ENCODE data around the gene APMAP.
A peak's percentile ranks its signal among the peaks of the same experiment; 100 is the strongest.

The APMAP gene

GRCh38 chr20:24964506-24964840 lies 28.1 kb downstream of the APMAP start:
- DNase-seq, result peak; percentile 99

DNA sequence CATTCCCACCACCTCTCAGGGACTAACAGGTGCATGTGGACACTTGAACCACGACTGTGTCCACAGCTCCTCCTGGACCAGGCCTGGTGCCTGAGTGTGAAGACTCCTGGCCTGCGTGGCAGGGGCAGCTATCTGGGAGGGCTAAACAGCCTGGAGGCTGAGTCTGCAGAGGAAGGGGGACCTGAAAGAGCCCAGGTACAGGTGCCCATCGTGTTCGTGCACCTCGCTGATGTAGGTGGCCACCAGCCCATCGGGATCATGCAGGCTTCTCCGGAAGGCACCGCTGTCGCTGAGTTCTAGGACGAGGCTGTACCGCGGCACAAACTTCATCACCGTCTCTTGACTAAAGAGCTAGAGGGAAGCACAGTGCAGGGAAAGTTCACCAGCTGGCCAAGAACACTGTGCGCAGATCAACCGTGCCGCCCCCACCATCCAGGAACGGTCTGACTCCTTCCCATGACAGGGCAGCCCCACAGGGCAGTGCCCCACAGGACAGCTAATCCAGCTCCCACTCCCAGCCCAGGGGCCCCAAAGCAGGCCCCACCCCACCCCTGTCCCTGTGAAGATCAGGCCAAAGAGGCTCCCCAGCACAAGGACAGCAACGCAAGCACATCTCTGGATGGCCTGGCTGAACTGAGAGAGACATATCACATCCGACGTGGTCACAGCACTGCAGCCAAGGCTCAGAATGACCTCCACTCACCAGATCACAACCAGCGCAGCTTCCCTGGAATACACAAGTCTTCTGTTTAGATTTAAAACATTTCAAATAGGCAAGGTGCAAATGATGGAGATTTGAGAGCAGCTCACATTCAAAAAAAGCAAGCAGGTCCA lies 28.7 kb downstream of the APMAP start:
- DNase-seq, result no peak

DNA sequence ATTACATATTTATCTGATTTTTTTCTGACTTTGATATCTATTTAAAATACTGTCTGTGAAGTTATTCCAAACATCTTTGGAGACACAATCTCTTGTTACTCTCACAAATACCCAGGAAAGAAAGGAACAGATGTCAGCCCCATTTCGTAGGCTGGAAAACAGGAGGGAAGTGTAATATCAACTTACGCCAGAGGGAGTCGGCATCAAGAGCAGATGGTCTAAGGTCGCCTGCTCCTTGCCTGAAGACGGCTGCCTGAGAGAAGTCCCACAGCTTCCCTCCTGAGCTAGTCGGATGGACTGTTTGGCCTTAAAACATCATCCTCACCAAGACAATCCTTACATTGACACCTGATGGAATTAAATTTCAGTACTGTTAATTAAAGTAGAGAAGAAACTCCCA lies 30.0 kb downstream of the APMAP start:
- peak; percentile 77 for DNase-seq

DNA sequence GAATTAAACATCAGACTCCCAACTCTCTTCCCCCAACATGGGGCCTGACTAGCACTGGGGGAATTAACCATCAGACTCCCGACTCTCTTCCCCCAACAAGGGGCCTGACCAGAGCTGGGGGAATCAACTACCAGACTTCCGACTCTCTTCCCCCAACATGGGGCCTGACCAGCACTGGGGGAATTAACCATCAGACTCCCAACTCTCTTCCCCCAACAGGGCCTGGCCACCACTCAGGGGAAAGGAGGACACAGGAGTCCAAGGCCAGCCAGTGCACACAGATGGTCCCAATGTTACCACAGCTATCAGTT lies 30.4 kb downstream of the APMAP start:
- DNase-seq, result no peak

GRCh38 chr20:24961384-24962181 lies 31.0 kb downstream of the APMAP start:
- DNase-seq, result no peak

DNA sequence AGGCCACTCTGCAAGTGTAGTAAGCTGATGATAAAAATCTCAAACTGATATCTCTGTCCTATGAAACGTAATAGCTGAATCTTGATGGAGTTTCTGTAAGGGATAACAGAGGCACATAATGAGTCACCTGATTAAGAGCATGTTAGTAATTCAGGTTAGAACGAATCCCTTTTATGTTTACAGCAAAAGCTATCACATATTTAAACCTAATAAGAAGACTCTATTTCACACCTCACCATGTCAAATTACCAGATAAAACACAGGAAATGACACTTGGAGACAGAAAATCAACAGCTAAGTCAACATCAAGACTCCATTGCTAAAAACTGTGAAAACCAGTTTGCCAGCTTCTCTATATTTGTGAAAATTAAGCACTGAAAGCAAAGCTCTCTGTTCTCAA lies 31.7 kb downstream of the APMAP start:
- DNase-seq, result no peak

- no peak for DNase-seq
Measured at GRCh38 chr20:24960302-24960801, 32.2 kb downstream of the APMAP start.

- DNase-seq, result no peak
Measured at GRCh38 chr20:24959591-24960301, 32.8 kb downstream of the APMAP start.

GRCh38 chr20:24958506-24959385 lies 33.8 kb downstream of the APMAP start:
- no peak for DNase-seq

GRCh38 chr20:24957326-24958016 lies 35.1 kb downstream of the APMAP start:
- DNase-seq, result no peak

- DNase-seq, result no peak
Measured at GRCh38 chr20:24956001-24956841, 36.3 kb downstream of the APMAP start.

DNA sequence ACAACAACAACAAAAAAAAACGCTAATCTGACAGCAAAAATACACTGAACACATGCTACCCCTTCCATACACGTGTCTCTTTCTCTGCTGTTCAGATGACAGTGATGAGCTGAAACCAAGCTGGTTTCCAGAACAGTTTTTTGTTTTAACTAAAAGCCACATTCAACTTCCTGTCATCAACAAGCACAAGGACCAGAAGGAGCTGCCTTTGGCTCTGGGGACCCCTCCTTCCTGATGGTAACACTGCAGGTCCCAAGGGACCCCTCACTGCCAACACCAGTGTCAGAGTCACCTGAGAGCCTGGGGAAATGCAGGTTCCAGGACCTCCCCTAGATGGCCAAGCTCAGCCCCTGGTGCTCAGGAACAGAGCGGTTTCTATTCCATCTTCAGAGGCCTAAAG lies 37.5 kb downstream of the APMAP start:
- no peak for DNase-seq

DNA sequence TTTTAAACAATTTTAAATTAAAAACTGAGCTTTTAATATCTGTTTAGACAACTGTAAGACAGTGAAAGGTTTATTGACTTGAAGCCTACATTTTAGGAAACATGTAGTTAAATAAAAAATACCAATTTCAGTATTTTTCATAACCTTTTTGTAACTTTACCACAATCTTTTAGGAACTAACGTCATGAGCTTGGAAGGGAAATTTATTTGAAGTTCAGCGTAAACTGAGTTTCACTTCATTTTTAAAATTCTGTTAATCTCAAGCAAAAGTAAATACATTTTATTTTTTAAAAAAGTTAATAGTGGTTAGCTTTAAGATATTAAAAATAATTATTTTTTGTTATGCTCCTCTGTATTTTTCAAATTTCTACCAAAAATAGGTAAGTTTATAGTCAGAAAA lies 38.0 kb downstream of the APMAP start:
- DNase-seq, result no peak

- DNase-seq, result no peak
Measured at GRCh38 chr20:24954151-24954550, 38.4 kb downstream of the APMAP start.

- DNase-seq, result no peak
Measured at GRCh38 chr20:24953621-24954133, 38.9 kb downstream of the APMAP start.

- no peak for DNase-seq
Measured at GRCh38 chr20:24953209-24953575, 39.4 kb downstream of the APMAP start.

DNA sequence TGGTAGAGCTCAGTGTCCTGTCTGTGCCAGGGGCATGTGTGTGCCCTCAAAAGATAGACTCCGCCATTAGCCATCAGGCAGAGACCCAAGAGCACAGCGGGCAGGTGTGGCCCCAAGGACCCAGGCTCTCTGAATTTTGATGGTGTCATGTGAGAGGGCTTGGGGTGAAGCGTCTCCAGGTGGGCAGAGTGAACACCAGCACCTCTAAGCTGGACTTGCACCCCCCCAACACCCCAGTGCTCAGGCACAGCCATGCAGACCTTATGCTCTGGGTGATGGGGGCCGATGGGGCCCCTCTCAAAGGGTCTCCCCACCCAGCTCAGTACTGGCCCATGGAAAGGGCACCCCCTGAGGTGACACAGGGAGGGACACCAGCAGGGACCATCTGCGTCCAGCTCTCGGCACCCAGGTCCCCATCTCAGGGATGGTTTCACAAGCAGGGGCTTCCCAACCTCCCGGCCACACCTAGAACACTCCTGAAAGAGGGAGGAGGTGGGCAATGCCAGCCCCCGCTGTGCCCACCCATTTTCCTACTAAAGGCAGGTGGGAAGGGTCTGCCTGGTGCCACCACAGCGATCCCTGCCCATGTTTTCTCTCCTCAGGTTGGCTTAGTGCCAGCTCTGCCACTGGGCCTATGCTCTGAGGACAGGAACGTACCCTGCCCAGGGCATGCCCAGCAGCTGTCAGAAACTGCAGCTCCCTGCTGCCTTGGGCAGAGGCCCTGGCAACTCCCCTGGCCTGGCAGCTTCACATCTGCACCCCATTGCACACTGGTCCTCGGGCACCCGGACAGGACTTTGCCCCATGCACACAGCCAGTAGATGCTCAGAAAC lies 40.0 kb downstream of the APMAP start:
- DNase-seq, result no peak

DNA sequence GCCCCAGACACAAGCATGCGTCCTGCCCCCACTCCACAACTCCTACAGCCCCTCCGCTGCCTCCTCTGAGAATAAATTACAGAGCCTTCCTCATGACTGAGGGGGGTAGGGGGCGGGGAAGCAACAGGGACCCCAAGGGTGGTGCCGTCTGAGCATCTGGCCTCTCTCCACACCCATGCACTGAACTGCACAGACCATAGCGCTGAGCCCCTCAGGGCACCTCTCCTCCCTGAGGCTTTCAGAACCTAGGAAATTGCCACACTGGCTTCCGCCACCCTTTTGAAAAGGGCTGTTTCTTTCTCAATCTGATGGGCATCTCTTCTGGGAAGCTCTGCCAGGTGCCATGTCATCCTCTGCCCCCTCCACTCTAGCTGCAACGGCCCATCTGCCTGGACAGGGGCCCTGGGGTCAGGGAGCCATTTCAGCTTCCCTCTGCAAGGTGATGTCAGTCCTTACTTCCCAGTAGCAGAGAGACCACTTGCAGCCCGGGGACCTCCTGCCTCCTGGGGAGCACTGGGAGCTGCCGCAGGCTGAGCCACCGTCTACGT lies 40.9 kb downstream of the APMAP start:
- DNase-seq, result no peak

DNA sequence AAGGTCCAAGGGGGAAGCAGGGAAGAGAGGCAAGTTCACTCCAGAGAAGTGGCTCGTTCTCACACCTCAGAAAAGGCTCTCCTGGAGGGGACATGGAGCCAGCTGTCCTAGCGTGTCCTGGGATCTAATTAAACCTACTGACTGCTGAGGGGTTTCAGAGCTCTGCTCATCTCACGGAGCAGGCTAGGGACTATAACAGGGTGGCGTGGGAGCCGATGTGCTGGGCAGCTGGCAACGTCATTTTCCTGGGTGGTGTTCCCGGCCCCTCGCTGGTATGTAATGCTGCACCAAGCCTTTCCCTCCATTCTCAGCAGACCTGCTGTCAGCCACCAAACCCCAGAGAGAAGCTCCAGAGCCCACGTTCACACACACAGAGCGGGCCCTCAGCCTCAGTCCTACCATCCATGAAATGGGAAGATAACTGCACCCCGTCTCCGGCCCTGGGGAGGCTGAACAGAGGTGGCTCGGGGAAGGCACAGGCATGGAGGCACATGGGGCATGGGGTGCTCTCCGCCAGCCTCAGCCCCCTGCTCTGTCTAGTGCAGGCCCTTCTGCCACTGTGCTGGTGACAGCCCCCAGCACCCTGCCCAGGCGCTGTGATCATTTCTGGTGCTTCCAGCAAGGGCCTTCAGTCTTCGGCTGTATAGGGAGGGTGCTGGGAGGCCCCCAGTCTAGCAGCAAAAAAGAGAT lies 41.6 kb downstream of the APMAP start:
- no peak for DNase-seq

Data from NCI-H524 treated with DMSO at 0.1 percent for 48 hours (cell line).